ENCODE results near the gene PRKCI. TPM values are rescaled to one million over a fixed set of nuclear protein-coding genes. Genes with fewer than 3 reads are reported as not detected.

Gene PRKCI
- total and polyA plus RNA-seq, 2 of the 4 experiments (the other 2 are of a cell fraction) = 28.7 to 53.4 TPM

GRCh38 chr3:170302008-170302407, 79.8 kb downstream of the PRKCI start:
- Histone ChIP-seq H3K9me3 (ENCODE audit: control insufficient read depth, insufficient read depth, low read length) (no peaks in the 10 kb centered on the region), H2AK5ac (ENCODE audit: low read depth, low read length) (no peak overlapping the region), H2AK9ac (replicated peaks; ENCODE audit: low read depth, low read length, poor library complexity) (no peak overlapping the region), H3K18ac (ENCODE audit: low read depth, low read length) (no peak overlapping the region), H2BK20ac (ENCODE audit: low read depth, low read length) (no peak overlapping the region), H2BK5ac (ENCODE audit: low read depth, low read length, poor library complexity, severe bottlenecking) (no peak overlapping the region), H4K5ac (ENCODE audit: low read depth, low read length) (no peak overlapping the region), H3K4me3 (ENCODE audit: insufficient read depth, low read depth, low read length) (no peak overlapping the region), H3K14ac (replicated peaks; ENCODE audit: low read depth, low read length) (no peak overlapping the region), H2BK15ac (ENCODE audit: low read depth, low read length) (no peak overlapping the region), H3K9me1 (ENCODE audit: insufficient read depth, low read length) (peaks cover 3% of the 10 kb centered on the region; the same call in 1 of the 2 replicates), H3K27me3 (ENCODE audit: control insufficient read depth, insufficient read depth, low read length) (no peaks in the 10 kb centered on the region), H3K4ac (ENCODE audit: low read depth, low read length) (no peak overlapping the region), H4K20me1 (ENCODE audit: insufficient read depth, low read length) (no peaks in the 10 kb centered on the region), H3K9ac (ENCODE audit: low read depth, low read length) (no peak overlapping the region), H3K4me2 (ENCODE audit: low read depth, low read length) (no peak overlapping the region), H3K56ac (ENCODE audit: extremely low read depth, insufficient read depth, low read length) (no peak overlapping the region), H4K8ac (ENCODE audit: low read depth in 2 of 2, low read length in 2 of 2) (no peak overlapping the region), H2BK120ac (ENCODE audit: low read depth, low read length) (no peak overlapping the region), H3K79me1 (ENCODE audit: low read depth in 1 of 2, low read length in 2 of 2) (peaks cover 0 to 3% of the 10 kb centered on the region in 2 experiments; a peak in 1 of 4 replicates), H3K4me1 (ENCODE audit: control insufficient read depth, insufficient read depth, low read length) (no peaks in the 10 kb centered on the region), H4K91ac (ENCODE audit: insufficient read depth, low read depth, low read length) (no peak overlapping the region), H2AFZ (replicated peaks; ENCODE audit: low read length, poor library complexity) (no peak overlapping the region), H3K27ac (ENCODE audit: insufficient read depth, low read length) (no peak overlapping the region), H3K36me3 (ENCODE audit: control insufficient read depth, insufficient read depth, low read length) (peaks cover 43% of the 10 kb centered on the region), H3K23ac (ENCODE audit: low read depth, low read length) (no peak overlapping the region)
- POLR2A ChIA-PET (ENCODE audit: unreplicated experiment) = no interaction called here
- WGBS, 2 experiments (ENCODE audit: extremely low coverage in 2 of 2, insufficient read length in 1 of 2) = 83% methylated on average over 1 of the region's 1 CpG; no CpG with 5 or more reads in 1 of the 2 experiments
- ATAC-seq (ENCODE audit: low read depth) (no peak), DNase-seq (no peak)
- TF ChIP-seq RFX5 (IDR thresholded peaks at IDR 0.05; ENCODE audit: low read depth, low read length) = no peak
- TF ChIP-seq SMC3 (IDR thresholded peaks at IDR 0.05; ENCODE audit: low read depth, low read length) = no peak
- TF ChIP-seq CTCF (conservative IDR thresholded peaks at IDR 0.05; ENCODE audit: low read depth, low read length) = no peak
- in situ Hi-C loops (cut with MboI; ENCODE audit: low sequenced_read_pairs) = no loop called here
- intact Hi-C loops (cut with micrococcal nuclease) = no loop called here
- CTCF ChIA-PET = interaction anchor here (1.1 kb wide), 1 partner anchor 28 kb away, joined by 3 read pairs; no protein-coding TSS in a partner anchor
- dilution Hi-C loops (cut with HindIII; ENCODE audit: low sequenced_read_pairs, unreplicated experiment) = no loop called here
- no TSS peak for BruUV-seq (replicated peaks)
